Activated CD8-positive, alpha-beta T cell treated with anti-CD3 and anti-CD28 coated beads for 36 hours (primary cell): ENCODE measurements around the gene FOSL1. TPM values are rescaled to one million over a fixed set of nuclear protein-coding genes. Genes with fewer than 3 reads are reported as not detected.
A peak's percentile ranks its signal among the peaks of the same experiment; 100 is the strongest.
"Not testable (repeated sequence)": the region's sequence is repeated elsewhere in the genome, so short reads cannot be mapped to it uniquely, and the experiment has no call there.

Source experiments
- ATAC-seq: fragments of 200-7000 bp; cut with Tn5 transposase; one replicate; pipeline ENCODE4 v1.10.0; 2021; ENCODE audit warnings: mild to moderate bottlenecking, moderate library complexity
- CTCF ChIA-PET: fragments of 350-600 bp; sonication (Branson Sonifier 250); formaldehyde crosslinking; loops from one replicate; lab custom pipeline; 2021; ENCODE audit warnings: antibody characterized with exemption; lab: Charles Lee
- POLR2A ChIA-PET: fragments of 350-600 bp; sonication (Branson Sonifier 250); formaldehyde crosslinking; loops from one replicate; lab custom pipeline; 2021; ENCODE audit warnings: antibody characterized with exemption; lab: Charles Lee
- DNase-seq: peaks from one replicate; pipeline ENCODE4 v3.0.0-alpha.2; 2020
- H3K27ac Mint-ChIP-seq: one replicate; pipeline ENCODE4 v1.8.0; 2021; ENCODE audit warnings: mild to moderate bottlenecking, mixed read lengths
- H3K27me3 Mint-ChIP-seq: one replicate; pipeline ENCODE4 v1.8.0; 2021; ENCODE audit warnings: mixed read lengths
- H3K36me3 Mint-ChIP-seq: one replicate; pipeline ENCODE4 v1.8.0; 2021; ENCODE audit warnings: low read depth, mixed read lengths
- H3K4me1 Mint-ChIP-seq: one replicate; pipeline ENCODE4 v1.8.0; 2021; ENCODE audit warnings: low read depth, mixed read lengths
- H3K4me3 Mint-ChIP-seq: one replicate; pipeline ENCODE4 v1.8.0; 2021; ENCODE audit warnings: mild to moderate bottlenecking, moderate library complexity, mixed read lengths
- H3K9me3 Mint-ChIP-seq: one replicate; pipeline ENCODE4 v1.8.0; 2021; ENCODE audit warnings: mixed read lengths
- intact Hi-C: fragments of 100-400 bp; cut with micrococcal nuclease; formaldehyde crosslinking; loops from one replicate; pipeline ENCODE4 v1.10.0; 2022
- total RNA-seq, 2 experiments: library from RNA; stranded (reverse); gene quantifications; one replicate each; pipeline ENCODE4 v1.2.3, GENCODE V29; 2021
- TF ChIP-seq, protein P1 (sequence below): fragments of 200-600 bp; IDR thresholded peaks from one replicate; pipeline ENCODE4 v1.8.0; 2022; ENCODE audit warnings: antibody characterized with exemption, mild to moderate bottlenecking

Gene FOSL1
- total RNA-seq, 2 experiments from 2014 or later, result 9.9 to 10.2 TPM

DNA sequence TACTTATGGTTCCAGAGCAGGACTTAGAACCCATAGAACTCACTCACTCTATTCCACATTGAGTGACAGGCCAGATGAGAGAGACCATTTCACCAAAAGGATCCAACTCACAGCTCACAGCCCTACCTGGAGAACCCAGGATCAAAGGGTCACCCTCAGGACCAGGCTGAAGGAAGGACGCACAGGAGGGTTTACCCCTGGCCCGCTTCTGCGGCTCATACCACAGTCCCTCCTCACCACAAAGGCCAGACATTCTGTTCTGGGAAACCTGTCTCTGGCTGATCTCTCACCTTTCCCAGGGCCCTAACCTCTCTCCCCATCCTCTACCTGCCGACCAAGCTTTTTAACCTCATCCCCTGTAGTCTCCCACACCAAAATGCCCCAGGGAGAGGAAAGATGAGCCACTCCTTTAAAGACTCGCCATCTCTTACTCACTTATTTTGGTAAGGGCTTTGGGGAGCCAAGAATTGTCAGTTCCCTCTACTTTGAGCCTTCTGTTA is 4.7 kb downstream of the FOSL1 start:
- H3K4me3 Mint-ChIP-seq, result no peak overlapping the region
- no peak for ATAC-seq
- no peaks in the 10 kb centered on the region for H3K9me3 Mint-ChIP-seq
- H3K36me3 Mint-ChIP-seq, result peaks cover 46% of the 10 kb centered on the region
- POLR2A ChIA-PET, result interaction anchor here (0.7 to 28.1 kb wide), 7 partner anchors 19 to 66 kb away, joined by 3 to 560 read pairs (median 4); partner anchors contain the start of genes CFL1, EFEMP2, MUS81 and SART1
- TF ChIP-seq, protein P1, sequence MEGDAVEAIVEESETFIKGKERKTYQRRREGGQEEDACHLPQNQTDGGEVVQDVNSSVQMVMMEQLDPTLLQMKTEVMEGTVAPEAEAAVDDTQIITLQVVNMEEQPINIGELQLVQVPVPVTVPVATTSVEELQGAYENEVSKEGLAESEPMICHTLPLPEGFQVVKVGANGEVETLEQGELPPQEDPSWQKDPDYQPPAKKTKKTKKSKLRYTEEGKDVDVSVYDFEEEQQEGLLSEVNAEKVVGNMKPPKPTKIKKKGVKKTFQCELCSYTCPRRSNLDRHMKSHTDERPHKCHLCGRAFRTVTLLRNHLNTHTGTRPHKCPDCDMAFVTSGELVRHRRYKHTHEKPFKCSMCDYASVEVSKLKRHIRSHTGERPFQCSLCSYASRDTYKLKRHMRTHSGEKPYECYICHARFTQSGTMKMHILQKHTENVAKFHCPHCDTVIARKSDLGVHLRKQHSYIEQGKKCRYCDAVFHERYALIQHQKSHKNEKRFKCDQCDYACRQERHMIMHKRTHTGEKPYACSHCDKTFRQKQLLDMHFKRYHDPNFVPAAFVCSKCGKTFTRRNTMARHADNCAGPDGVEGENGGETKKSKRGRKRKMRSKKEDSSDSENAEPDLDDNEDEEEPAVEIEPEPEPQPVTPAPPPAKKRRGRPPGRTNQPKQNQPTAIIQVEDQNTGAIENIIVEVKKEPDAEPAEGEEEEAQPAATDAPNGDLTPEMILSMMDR, result no peak
- intact Hi-C loops, result loop anchor here (10.0 kb wide), 1 partner anchor 69 kb away; the partner anchor contains the start of gene SART1
- H3K4me1 Mint-ChIP-seq, result peaks cover 45% of the 10 kb centered on the region
- no peak for DNase-seq
- CTCF ChIA-PET, result interaction anchor here (0.7 to 7.1 kb wide), 2 partner anchors 11 to 276 kb away, joined by 3 to 50 read pairs; no protein-coding TSS in a partner anchor
- peak overlapping the region; percentile 53 for H3K27ac Mint-ChIP-seq
- H3K27me3 Mint-ChIP-seq, result no peaks in the 10 kb centered on the region

DNA sequence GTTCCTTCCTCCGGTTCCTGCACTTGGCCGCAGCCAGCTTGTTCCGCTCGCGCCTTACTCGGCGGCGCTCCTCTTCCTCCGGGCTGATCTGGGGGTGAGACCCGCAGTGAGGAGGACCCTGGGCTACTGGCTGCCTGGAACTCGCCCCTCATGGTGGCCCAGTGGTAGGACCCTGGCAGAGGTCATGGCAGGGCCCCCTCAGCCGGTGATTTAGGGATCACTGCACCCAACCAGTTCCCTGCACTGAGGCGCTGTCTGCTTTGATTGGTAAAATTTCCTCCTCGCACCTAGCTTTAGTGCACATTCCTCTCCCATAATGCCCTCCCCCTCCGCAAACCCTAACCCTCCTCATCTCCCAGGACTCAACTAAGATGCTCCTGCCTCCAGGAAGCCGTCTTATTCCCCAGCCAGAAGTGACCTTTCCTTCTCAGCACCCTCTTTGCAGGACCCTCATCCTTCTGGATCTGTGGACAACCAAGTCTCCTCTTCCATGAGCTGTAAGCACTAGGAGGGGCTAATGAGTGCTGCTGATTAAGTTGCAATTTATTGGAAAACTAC is 6.1 kb downstream of the FOSL1 start:
- TF ChIP-seq, protein P1, result no peak
- ATAC-seq (no peak), DNase-seq (peak; percentile 56)
- H3K27me3 Mint-ChIP-seq, result no peaks in the 10 kb centered on the region
- H3K9me3 Mint-ChIP-seq, result no peaks in the 10 kb centered on the region
- peak overlapping the region; percentile 75 for H3K27ac Mint-ChIP-seq
- ChIA-PET POLR2A (interaction anchor here (0.6 to 28.1 kb wide), 11 partner anchors 18 to 242 kb away, joined by 3 to 560 read pairs (median 4); partner anchors contain the start of genes CFL1, EFEMP2, MUS81 and SART1), CTCF (interaction anchor here (0.9 to 7.1 kb wide), 9 partner anchors 9 to 128 kb away, joined by 3 to 50 read pairs (median 4); partner anchors contain the start of gene AP5B1)
- H3K4me3 Mint-ChIP-seq, result peak overlapping the region; percentile 94
- intact Hi-C loops, result loop anchor here (10.0 kb wide), 1 partner anchor 71 kb away; the partner anchor contains the start of gene SART1
- peaks cover 54% of the 10 kb centered on the region for H3K4me1 Mint-ChIP-seq
- peaks cover 46% of the 10 kb centered on the region for H3K36me3 Mint-ChIP-seq

DNA sequence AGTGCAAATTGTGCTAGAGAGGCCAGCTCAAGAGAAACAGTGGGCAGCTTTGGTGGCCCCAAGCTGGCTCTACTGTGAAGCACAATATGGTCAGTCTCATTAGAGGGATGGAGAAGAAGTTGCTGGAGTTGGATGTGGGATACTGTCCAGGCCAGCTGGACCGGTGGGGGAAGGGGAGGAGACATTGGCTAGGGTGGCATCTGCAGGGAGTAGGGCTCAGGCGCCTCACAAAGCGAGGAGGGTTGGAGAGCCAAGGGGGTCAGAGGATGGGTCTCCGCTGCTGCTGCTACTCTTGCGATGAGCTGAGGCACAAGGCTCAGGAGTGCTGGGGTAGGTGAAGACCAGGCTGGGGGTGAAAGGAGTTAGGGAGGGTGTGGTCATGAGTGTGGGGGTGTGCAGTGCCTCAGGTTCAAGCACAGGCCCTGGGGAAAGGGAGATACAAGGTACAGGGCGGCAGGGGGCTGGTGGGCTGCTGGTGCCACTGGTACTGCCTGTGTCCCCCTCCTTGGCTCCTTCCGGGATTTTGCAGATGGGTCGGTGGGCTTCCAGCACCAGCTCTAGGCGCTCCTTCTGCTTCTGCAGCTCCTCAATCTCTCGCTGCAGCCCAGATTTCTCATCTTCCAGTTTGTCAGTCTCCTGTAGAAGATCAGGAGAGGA is 7.4 kb downstream of the FOSL1 start:
- no peak for ATAC-seq

DNA sequence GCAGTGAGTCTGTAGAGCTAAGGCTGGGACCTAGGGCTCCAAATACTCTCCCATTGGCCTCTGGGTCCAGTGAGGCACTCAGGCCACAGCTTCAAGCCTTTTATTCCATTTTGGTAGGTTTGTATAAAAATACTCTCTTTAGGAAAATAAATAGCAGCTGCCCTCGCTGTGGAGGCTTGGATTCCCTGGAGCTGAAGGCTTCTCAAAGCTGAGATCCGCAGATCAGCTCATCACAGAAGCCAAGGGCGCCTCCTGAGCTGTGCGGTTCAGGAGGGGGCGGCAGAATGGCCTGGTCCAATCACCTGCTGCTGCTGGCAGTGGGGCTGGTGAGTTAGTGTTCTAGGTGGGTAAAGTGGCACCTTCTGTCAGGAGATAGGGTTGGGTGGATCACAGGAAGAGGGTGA is 8.0 kb downstream of the FOSL1 start:
- peaks cover 42% of the 10 kb centered on the region for H3K36me3 Mint-ChIP-seq
- ChIA-PET POLR2A (interaction anchor here (0.9 to 28.1 kb wide), 14 partner anchors 8 to 468 kb away, joined by 3 to 560 read pairs (median 4); partner anchors contain the start of genes CFL1, EFEMP2, FOSL1 and MALAT1), CTCF (interaction anchor here (0.6 to 10.5 kb wide), 11 partner anchors 9 to 224 kb away, joined by 3 to 283 read pairs (median 5); partner anchors contain the start of genes CFL1, EFEMP2, FOSL1 and MUS81)
- not testable (repeated sequence) for H3K9me3 Mint-ChIP-seq, H3K27me3 Mint-ChIP-seq
- H3K4me3 Mint-ChIP-seq, result peak overlapping the region; percentile 94
- DNase-seq (peak; percentile 75), ATAC-seq (peak; percentile 6)
- peak overlapping the region; percentile 75 for H3K27ac Mint-ChIP-seq
- peaks cover 55% of the 10 kb centered on the region for H3K4me1 Mint-ChIP-seq
- intact Hi-C loops, result loop anchor here (10.0 kb wide), 1 partner anchor 73 kb away; the partner anchor contains the start of gene SART1

More for the DNA sequence above, 7.4 kb downstream of the FOSL1 start:
- Mint-ChIP-seq H3K27me3 (no peaks in the 10 kb centered on the region), H3K4me1 (peaks cover 55% of the 10 kb centered on the region), H3K9me3 (no peaks in the 10 kb centered on the region), H3K27ac (peak overlapping the region; percentile 75), H3K4me3 (peak overlapping the region; percentile 94), H3K36me3 (peaks cover 46% of the 10 kb centered on the region)
- POLR2A ChIA-PET, result interaction anchor here (0.8 to 28.1 kb wide), 9 partner anchors 8 to 73 kb away, joined by 3 to 560 read pairs (median 4); partner anchors contain the start of genes CFL1, EFEMP2, MUS81 and SART1
- CTCF ChIA-PET, result interaction anchor here (0.6 to 10.5 kb wide), 11 partner anchors 8 to 225 kb away, joined by 3 to 283 read pairs (median 7); partner anchors contain the start of genes CFL1, EFEMP2, FOSL1 and MUS81
- TF ChIP-seq, protein P1, result no peak
- intact Hi-C loops, result loop anchor here (10.0 kb wide), 1 partner anchor 72 kb away; the partner anchor contains the start of gene SART1
- DNase-seq, result peak; percentile 32
